Cerebellar nuclear complex (tissue), 1 donor: ENCODE results near the gene ARMH1.
A peak's percentile ranks its signal among the peaks of the same experiment; 100 is the strongest.

Experiments
- DNase-seq, 2 experiments: peaks; one replicate each; lab custom pipeline; 2025; lab: John Stamatoyannopoulos, UW

ARMH1 gene

GRCh38 chr1:44674113-44675000, at the start of gene ARMH1, which contains the start of gene TMEM53:
Gene ARMH1, plus strand, starts transcription at chr1:44674714. Its CDS starts 14,984 bp downstream, at chr1:44689698.
Gene TMEM53, minus strand, starts transcription at chr1:44674481. Its CDS starts 90 bp downstream, at chr1:44674391.
- DNase-seq, result peak; percentile 96 to 99

DNA sequence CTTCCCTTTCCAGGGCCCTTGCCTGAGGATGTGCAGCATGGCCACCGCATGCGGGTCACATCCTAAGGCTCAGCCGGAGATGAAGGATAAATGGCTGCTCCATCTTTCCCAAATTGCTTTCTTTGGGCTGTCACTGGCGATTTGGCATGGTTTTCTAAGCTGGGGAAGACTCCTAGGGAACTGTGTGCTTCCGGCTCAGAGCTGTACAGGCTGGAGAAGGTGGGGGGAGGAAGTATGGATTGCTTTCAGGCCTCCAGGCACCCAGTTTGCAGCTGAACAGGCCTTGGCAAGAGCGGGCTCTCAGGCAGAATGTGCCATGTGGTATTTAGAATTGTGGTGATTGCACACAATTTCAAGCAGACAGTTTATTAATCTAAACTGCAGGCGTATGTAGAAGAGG, 49.2 kb upstream of the ARMH1 start:
- no peak for DNase-seq

GRCh38 chr1:44628962-44629756, 45.4 kb upstream of the ARMH1 start:
- no peak for DNase-seq

- no peak for DNase-seq
Observed at GRCh38 chr1:44630116-44630515, 44.4 kb upstream of the ARMH1 start.

DNA sequence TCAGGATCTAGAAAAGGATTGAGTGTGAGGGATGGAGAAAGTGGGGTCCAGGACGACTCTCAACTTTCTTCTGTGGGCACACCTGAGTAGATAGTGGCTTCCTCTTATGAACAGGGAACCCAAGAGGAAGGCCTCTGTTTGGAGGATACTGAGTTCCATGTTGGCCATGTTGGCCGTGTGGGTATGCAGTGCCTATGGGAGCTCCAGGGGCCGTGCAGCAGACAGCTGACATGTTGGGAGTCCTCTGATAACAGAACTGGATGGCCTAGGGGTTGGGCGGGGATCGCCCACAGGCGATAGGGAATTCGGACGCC, 43.2 kb upstream of the ARMH1 start:
- no peak for DNase-seq

GRCh38 chr1:44631647-44632539, 42.6 kb upstream of the ARMH1 start:
- peak in 1 of 2 experiments; percentile 33 for DNase-seq

DNA sequence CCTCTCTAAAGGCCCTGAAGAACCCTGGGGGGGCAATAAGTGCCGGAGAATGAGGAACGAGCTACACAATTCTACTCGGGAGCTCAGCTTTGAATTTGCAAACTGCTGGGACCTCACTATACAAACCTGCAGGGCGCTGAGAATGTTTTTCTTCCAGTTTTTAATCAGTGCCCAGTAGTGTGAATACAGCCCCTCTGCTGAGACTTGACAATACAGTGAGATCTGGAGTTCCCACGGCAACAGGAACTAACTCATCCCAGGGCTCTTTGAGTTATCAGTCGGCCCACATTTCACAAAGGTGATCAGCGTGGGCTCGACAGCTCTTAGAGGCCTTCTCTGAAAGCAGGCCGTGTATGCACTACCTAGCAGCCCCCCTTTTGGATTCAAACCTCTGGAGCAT, 41.9 kb upstream of the ARMH1 start:
- no peak for DNase-seq

- DNase-seq, result no peak
Observed at GRCh38 chr1:44634606-44635189, 39.8 kb upstream of the ARMH1 start.

DNA sequence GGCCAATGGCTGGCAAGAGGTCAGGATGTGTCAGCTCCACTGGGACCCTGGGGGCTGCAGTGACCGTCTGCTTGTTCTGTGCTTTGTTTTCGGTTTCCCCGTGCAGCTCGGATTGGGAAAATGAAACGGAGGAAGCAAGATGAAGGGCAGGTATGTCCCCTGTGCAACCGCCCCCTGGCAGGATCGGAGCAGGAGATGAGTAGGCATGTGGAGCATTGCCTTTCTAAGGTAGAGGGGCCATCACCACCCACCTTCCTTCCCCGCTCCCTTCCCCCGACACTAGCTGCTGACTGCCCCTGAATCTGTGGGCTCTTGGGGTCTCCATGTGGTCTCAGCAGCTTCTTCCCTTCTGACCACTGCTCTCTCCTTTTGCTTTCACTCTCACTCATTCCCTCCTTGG, 39.1 kb upstream of the ARMH1 start:
- no peak for DNase-seq

- DNase-seq, result no peak
Observed at GRCh38 chr1:44636083-44636687, 38.3 kb upstream of the ARMH1 start.

DNA sequence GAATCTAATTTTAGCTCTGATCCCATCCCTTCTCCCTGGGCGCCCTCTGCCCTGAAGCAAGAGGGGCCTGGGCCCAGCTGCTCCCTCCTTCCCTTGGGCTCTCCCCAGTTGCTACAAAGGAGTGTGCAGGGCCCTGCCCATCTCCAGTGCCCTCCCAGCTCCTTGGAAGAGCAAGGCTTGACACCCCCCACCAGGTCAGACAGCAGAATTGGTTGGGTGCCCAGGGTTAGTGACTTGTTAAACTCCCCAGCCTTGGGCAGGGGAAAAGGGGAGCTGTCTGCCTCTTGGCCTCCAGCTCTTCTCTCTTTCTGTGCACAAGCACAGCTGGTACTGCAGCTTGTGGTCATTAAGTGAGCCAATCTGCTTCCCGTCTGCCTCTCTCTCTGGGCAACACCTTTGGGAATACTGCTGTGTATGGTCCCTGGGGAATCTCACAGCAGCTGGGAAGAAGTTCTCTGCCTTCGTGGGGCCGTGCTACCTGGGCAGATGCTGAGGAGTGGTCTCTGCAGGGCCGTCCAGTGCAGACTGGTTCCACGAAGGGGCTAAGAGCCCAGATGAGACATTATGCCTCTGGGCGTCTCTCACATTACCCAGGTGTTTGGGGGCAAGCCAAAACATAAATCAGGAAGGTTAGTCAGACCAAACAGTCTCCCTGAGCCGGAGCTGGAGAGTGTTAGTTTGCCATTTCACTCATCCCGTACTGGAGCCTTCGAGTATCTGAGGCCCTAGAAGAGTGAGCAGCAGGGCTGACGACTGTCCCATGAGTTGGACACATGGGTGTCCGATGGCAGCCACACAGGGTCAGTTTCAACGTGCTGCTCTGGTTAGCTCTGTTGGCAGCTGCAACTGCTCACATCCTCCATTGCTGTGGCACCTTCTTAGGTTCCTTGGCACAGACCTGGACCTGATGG, 37.6 kb upstream of the ARMH1 start:
- no peak for DNase-seq

GRCh38 chr1:44637702-44638411, 36.7 kb upstream of the ARMH1 start:
- no peak for DNase-seq

DNA sequence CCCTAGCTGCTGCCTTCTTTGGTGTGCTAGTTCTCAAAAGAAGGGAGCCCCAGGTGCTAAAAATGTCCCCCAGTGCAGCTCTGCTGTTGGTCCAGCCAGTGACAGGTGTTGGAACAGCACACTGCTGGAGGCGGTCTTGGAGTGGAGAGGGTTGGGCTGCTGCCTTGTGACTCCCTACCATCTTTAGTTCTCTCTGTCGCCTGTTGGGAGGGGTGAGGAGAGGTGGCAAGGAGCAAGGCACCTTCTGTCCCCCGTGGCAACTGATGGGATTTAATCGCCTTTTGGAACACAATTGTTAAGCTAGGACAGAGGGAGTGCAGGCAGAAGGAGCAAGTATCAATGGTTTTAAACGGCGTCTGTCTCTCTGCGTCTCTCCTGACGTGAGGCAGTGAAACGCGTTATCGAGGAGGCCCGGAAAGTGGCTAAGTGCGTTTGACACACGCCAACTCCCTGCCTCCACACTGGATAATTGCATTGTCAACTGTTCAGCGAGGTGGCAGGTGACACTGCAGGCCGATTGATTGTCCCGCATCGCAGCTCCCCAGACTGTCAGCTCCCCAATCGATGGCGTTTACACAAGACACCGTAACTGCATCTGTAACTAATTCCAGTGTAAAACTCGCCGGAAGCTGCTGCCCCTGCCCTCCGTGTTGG, 34.2 kb upstream of the ARMH1 start:
- no peak for DNase-seq

- no peak for DNase-seq
Observed at GRCh38 chr1:44641126-44642102, 33.1 kb upstream of the ARMH1 start.

DNA sequence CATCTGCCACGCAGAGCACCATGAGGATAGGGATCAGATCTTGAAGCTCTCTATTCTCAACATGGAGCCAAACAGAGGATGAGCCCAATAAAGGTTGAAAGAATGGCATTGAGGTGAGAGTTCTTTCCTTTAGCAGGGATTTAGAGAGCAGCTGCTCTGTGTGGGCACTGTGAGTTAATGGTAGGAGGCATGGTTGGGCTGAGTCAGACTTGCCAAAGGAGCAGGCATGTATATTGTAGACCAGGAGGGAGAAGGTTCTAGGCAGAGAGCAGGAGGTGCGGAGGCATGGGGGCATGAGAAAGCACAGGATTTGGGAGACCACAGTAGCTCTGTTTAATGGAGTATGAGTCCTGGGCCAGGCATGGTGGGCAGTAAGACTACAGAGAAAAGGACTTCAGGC, 32.3 kb upstream of the ARMH1 start:
- no peak for DNase-seq

GRCh38 chr1:44642925-44643324, 31.6 kb upstream of the ARMH1 start:
- no peak for DNase-seq

DNA sequence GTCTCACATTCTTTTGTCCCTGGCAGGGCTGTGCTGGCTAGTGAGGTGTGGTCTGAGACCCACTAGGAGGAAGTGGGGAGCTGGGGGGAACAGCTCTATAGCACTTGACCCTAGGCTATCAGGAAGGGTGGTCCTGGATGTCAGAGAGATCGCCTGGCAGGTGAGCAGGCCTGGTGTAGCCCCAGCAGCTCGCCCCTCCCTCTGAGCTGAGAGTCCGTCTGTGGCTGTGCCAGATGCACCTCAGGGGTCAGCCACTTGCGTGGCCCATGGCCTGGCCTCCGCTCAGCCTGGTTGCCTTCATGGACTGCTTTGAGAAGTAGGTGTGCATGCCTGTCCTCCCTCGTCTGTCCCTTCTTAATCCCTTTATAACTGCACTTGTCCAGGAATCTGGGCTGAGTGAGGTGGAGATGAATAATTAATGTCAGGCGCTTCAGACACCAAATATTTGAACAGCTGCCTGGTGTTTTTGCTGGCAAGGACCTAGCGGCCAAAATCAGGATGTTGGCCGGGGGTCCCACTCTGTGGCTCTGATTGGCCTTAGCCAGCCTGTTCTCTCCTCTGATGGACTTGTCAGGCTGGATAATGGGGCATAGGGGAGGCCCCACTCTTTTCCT, 30.7 kb upstream of the ARMH1 start:
- no peak for DNase-seq
